ENCODE results near the gene CNNM2. TPM values are rescaled to one million over a fixed set of nuclear protein-coding genes. Genes with fewer than 3 reads are reported as not detected.

CNNM2 gene
- total RNA-seq, 1 experiment from 2014 or later: 23.1 TPM

GRCh38 chr10:102919246-102919959, 1.3 kb downstream of the CNNM2 start:
- POLR2A ChIA-PET: no interaction called here
- no peaks in the 10 kb centered on the region for H3K9me3 ChIP-seq (ENCODE audit: control insufficient read depth in 1 of 2, insufficient read depth in 1 of 2, low read depth in 1 of 2, low read length in 2 of 2)
- RAD21 ChIA-PET (ENCODE audit: low non-redundant PET in 1 of 2, low total read pairs in 2 of 2, uncharacterized antibody in 2 of 2, unreplicated experiment in 2 of 2): no interaction called here

More at GRCh38 chr10:102919246-102919959, 1.3 kb downstream of the CNNM2 start:
- intact Hi-C loops (cut with micrococcal nuclease): loop anchor here (5.0 kb wide), 1 partner anchor 192 kb away; no protein-coding TSS in a partner anchor
- H4K20me1 ChIP-seq (ENCODE audit: insufficient read depth): no peaks in the 10 kb centered on the region
- peak overlapping the region; percentile 88 for H3K4me2 ChIP-seq (ENCODE audit: low read length)
- no peak for TF ChIP-seq ZNF274 (IDR thresholded peaks at IDR 0.05; ENCODE audit: low read depth, low read length)
- no peak for TF ChIP-seq REST (IDR thresholded peaks at IDR 0.05; ENCODE audit: low read depth)
- no peak for TF ChIP-seq RAD21 (IDR thresholded peaks at IDR 0.05; ENCODE audit: low read depth)
- TF ChIP-seq POLR2A (IDR thresholded peaks at IDR 0.05; ENCODE audit: borderline replicate concordance, extremely low read depth, insufficient read depth, insufficient read length): no peak
- no peak for TF ChIP-seq SP1 (IDR thresholded peaks at IDR 0.05; ENCODE audit: low read depth)
- no peak for TF ChIP-seq SIN3A (IDR thresholded peaks at IDR 0.05; ENCODE audit: low read depth)
- TF ChIP-seq, protein P1, sequence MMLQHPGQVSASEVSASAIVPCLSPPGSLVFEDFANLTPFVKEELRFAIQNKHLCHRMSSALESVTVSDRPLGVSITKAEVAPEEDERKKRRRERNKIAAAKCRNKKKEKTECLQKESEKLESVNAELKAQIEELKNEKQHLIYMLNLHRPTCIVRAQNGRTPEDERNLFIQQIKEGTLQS (IDR thresholded peaks at IDR 0.05): no peak
- no peak for TF ChIP-seq YY1 (IDR thresholded peaks at IDR 0.05; ENCODE audit: extremely low read depth, insufficient replicate concordance, low read depth, low read length)
- TF ChIP-seq POLR2AphosphoS5 (IDR thresholded peaks at IDR 0.05; ENCODE audit: low read depth, low read length): no peak
- no peak for TF ChIP-seq ZFX (IDR thresholded peaks at IDR 0.05)
- no peak for TF ChIP-seq EZH2phosphoT487 (IDR thresholded peaks at IDR 0.05; ENCODE audit: borderline replicate concordance)
- DNase-seq (ENCODE audit: low read depth, low spot score): no peak
- peaks cover 29% of the 10 kb centered on the region for H3K79me2 ChIP-seq (ENCODE audit: insufficient read depth, low read length)
- CTCF ChIA-PET: no interaction called here
- no peak for ATAC-seq
- H3K27me3 ChIP-seq (ENCODE audit: insufficient read depth, low read length): no peaks in the 10 kb centered on the region
- H3K4me3 ChIP-seq (replicated peaks in 1 of 2; ENCODE audit: low read depth in 1 of 2, low read length in 2 of 2): peak overlapping the region; percentile 71 to 85
- no peak overlapping the region; the same call in 1 of the 2 replicates for H3K9ac ChIP-seq (ENCODE audit: low read length)
- BruUV-seq (replicated peaks): no TSS peak
- H3K4me1 ChIP-seq (ENCODE audit: control insufficient read depth in 1 of 2, insufficient read depth in 2 of 2, low read length in 2 of 2): peaks cover 12 to 24% of the 10 kb centered on the region in 2 experiments
- no peaks in the 10 kb centered on the region for H3K36me3 ChIP-seq (ENCODE audit: control insufficient read depth in 1 of 2, insufficient read depth in 2 of 2, low read length in 2 of 2)
- no peak overlapping the region for H2AFZ ChIP-seq (ENCODE audit: low read depth, low read length, poor library complexity, severe bottlenecking)
- H3K27ac ChIP-seq (ENCODE audit: low read depth, low read length): peak overlapping the region; percentile 77; the same call in 1 of the 2 replicates
- no peaks in the 10 kb centered on the region for H3K9me2 ChIP-seq (ENCODE audit: insufficient read depth)
